GM12801 (cell line): ENCODE data around the gene UBE2E2.

Source experiments
- CTCF ChIP-seq: IDR thresholded peaks from one replicate; pipeline ENCODE4 v1.5.1; 2011; ENCODE audit warnings: control low read depth; ENCODE audit not compliant: insufficient read length; ENCODE audit errors: extremely low read depth

UBE2E2 gene

DNA sequence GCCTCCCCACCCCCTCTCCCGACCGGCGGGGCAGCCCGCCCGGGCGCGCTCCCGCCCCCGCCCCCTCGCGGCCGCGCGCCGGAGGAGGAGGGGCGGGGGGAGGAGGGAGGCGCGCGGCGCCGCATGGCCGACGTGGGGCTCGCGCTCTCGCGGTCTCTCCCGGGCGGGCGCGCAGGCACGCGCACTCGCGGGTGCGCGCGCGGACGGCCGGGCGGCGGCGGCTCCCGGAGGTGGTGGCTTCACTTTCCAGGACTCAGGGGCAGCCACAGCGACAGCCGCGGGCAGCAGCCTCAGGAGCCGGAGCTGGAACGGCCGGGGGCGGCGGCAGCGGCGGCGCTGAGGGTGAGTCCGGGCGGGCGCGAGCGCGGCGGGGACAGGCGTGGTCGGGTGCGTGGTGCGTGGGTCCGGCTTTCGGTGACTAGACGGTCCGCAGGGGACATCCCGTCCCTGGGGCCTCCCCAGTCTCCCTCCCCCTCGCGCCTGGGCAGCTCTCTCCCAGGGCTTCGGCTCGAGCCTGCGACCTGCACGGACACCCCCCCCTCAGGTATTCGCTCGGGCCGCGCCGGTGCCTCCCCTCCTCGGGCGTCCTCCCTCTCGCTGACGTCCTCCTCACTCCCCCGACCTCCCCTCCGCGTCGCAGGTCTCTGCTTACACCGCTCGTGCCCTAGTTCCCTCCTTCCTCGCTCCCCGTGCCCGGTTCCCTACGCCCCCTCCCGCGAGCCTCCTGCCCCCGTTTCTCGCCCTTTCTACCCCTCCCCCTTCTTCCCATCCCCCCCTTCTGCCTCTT is at the start of gene UBE2E2:
Gene UBE2E2 (plus strand): TSS at position 407 of the 787 bp plus-strand sequence.
- TF ChIP-seq CTCF, result no peak

DNA sequence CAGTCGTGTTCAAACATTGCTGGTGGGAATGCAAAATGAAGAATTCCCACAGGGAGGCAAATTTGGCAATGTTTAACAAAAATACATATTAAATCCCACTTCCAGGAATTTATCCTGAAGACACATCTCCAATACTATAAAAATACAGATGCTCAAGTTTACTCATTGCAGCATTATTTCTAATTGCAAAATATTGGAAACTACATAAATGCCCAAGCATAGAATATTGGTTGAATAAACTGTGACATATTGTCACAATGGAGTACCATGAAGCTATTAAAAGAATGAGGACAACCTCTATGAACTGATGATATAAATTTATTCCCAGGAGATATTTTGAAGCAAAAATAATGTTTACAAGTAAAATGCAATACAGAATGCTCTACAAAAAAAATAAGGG is 49.7 kb upstream of the UBE2E2 start:
- no peak for TF ChIP-seq CTCF

DNA sequence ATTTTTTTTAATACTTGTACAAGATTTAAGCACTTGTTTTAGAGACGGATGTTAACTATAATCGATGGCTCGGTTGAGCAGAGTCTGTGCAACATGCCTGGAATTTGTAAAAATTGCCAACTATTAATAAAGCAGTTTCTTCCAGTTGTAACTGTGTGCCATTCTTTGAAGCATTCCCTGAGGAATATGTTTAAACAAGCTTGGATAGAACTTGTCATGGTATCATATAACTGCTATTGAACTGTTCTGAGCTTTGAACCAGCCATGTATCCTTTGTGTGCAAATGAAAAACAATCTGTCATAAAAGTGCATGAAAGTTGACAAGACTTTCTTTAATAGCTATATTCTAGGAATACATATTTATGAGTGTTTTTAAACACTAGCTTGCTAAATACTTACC is 45.8 kb upstream of the UBE2E2 start:
- TF ChIP-seq CTCF, result no peak

DNA sequence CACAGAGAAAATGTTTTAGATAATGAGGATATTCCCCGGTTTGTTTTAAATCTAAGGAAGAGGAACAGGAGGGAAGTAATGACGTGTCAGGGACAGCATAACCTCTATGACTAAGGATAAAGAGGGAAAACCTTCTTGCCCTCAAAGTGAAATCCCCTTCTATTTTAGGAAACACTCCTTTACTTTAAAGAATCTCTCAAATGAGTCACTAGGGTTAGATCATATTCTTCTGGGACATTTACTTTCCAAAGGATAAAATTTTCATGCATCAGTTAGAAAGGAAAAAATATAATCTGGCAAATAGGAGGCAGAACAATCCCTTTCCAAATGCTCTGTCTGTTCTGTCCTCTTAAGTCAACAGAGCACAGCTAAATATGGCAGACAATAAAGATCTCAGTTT is 43.2 kb upstream of the UBE2E2 start:
- no peak for TF ChIP-seq CTCF

GRCh38 chr3:23161308-23161707 is 41.8 kb upstream of the UBE2E2 start:
- no peak for TF ChIP-seq CTCF

- no peak for TF ChIP-seq CTCF
Measured at GRCh38 chr3:23161896-23162570, 41.1 kb upstream of the UBE2E2 start.

GRCh38 chr3:23162934-23163333 is 40.2 kb upstream of the UBE2E2 start:
- TF ChIP-seq CTCF, result no peak
